Lung (tissue), 12 donors: ENCODE measurements around the gene STXBP5. TPM values are rescaled to one million over a fixed set of nuclear protein-coding genes. Genes with fewer than 3 reads are reported as not detected.

Source experiments
- ATAC-seq: fragments of 200-7000 bp; cut with Tn5 transposase; one replicate; pipeline ENCODE4 v1.9.1; 2020; ENCODE audit warnings: moderate number of reproducible peaks; ENCODE audit not compliant: insufficient read depth, low FRiP score
- DNase-seq, 3 donors: peaks; one replicate each; pipeline ENCODE4 v3.0.0-alpha.2; 2013 to 2017
- H3K27ac ChIP-seq, 2 donors: one replicate each; pipeline ENCODE4 v1.5.1; 2013; ENCODE audit warnings: mild to moderate bottlenecking in 2 of 2, moderate library complexity in 2 of 2, control low read depth in 1 of 2, inconsistent platforms in 1 of 2, low read depth in 1 of 2, low read length in 1 of 2
- H3K27me3 ChIP-seq, 3 donors: one replicate each; pipeline ENCODE4 v1.5.1; 2013; ENCODE audit warnings: low read length in 2 of 3; ENCODE audit not compliant: control insufficient read depth in 3 of 3, insufficient read depth in 3 of 3
- H3K36me3 ChIP-seq, 4 donors: one replicate each; pipeline ENCODE4 v1.5.1; 2013; ENCODE audit warnings: low read length in 4 of 4, mild to moderate bottlenecking in 1 of 4, moderate library complexity in 1 of 4; ENCODE audit not compliant: control insufficient read depth in 4 of 4, insufficient read depth in 4 of 4
- H3K4me1 ChIP-seq, 5 donors: one replicate each; pipeline ENCODE4 v1.5.1; 2013; ENCODE audit warnings: low read length in 5 of 5, mild to moderate bottlenecking in 2 of 5, moderate library complexity in 1 of 5; ENCODE audit not compliant: control insufficient read depth in 5 of 5, insufficient read depth in 5 of 5
- H3K4me3 ChIP-seq: one replicate; pipeline ENCODE4 v1.5.1; 2013; ENCODE audit warnings: mild to moderate bottlenecking, control low read depth, moderate library complexity
- H3K9ac ChIP-seq, 2 donors: one replicate each; pipeline ENCODE4 v1.5.1; 2013; ENCODE audit warnings: low read length in 2 of 2, control low read depth in 1 of 2; ENCODE audit not compliant: insufficient read depth in 1 of 2
- H3K9me3 ChIP-seq, 4 donors: one replicate each; pipeline ENCODE4 v1.5.1; 2013; ENCODE audit warnings: low read length in 3 of 4, mild to moderate bottlenecking in 1 of 4, moderate library complexity in 1 of 4; ENCODE audit not compliant: control insufficient read depth in 4 of 4, insufficient read depth in 3 of 4
- CTCF ChIP-seq: IDR thresholded peaks from 2 replicates; pipeline ENCODE4 v1.5.1; 2012; ENCODE audit warnings: mild to moderate bottlenecking; ENCODE audit errors: control extremely low read depth, extremely low read depth
- WGBS, 2 donors: extraction: QIAGEN DNeasy Blood & Tissue Kit; methylation state at CpG; one replicate each; pipeline ENCODE4 v1.1.7; 2013; 5-methylcytosine and 5-hydroxymethylcytosine counted together
- polyA plus RNA-seq, 2 donors: library from polyadenylated mRNA; stranded (reverse); fragments of 200-250 nt; gene quantifications; one replicate each; pipeline ENCODE4 v1.2.1, GENCODE V29; 2013
- total RNA-seq, 2 donors: library from RNA; depleted of rRNA in 1 of 2; stranded (reverse); fragments of >200 nt in 1 of 2; gene quantifications; one replicate each; pipeline ENCODE4 v1.2.1, GENCODE V29; 2014 to 2021
- donor health status: control.
- donor health status: control.
- donor health status: Bipolar disorder and iron deficiency.
- donor health status: healthy.
- donor health status: DM: yes; HTN: yes; CAD: no.

The STXBP5 gene
- total and polyA plus RNA-seq, 4 donors = 6.2 to 29.0 (median 12.9) TPM

- WGBS, 2 donors = 46 to 66% methylated on average over 3 of the region's 3 CpGs
- ATAC-seq (no peak), DNase-seq (no peak)
Observed at GRCh38 chr6:147287869-147288271, 83.7 kb downstream of the STXBP5 start.

GRCh38 chr6:147297124-147297523 is 92.9 kb downstream of the STXBP5 start:
- H3K9me3 ChIP-seq = peaks cover 3 to 11% (median 7%) of the 10 kb centered on the region in 4 donors
- WGBS, 2 donors = 93 to 97% methylated on average over 2 of the region's 2 CpGs
- no peak for ATAC-seq
- DNase-seq = no peak
- H3K4me3 ChIP-seq = no peak overlapping the region
- H3K4me1 ChIP-seq = no peaks in the 10 kb centered on the region
- no peak overlapping the region for H3K27ac ChIP-seq
- no peak for TF ChIP-seq CTCF
- H3K9ac ChIP-seq = no peak overlapping the region
- H3K27me3 ChIP-seq = no peaks in the 10 kb centered on the region
- peaks cover 0 to 22% (median 7%) of the 10 kb centered on the region in 4 donors for H3K36me3 ChIP-seq

More at GRCh38 chr6:147287869-147288271, 83.7 kb downstream of the STXBP5 start:
- H3K4me3 ChIP-seq = no peak overlapping the region
- no peak overlapping the region for H3K27ac ChIP-seq
- no peak for TF ChIP-seq CTCF
- H3K9ac ChIP-seq = no peak overlapping the region
- H3K9me3 ChIP-seq = no peaks in the 10 kb centered on the region
- H3K27me3 ChIP-seq = no peaks in the 10 kb centered on the region
- H3K4me1 ChIP-seq = no peaks in the 10 kb centered on the region
- H3K36me3 ChIP-seq = no peaks in the 10 kb centered on the region

- TF ChIP-seq CTCF = no peak
- Histone ChIP-seq H3K27me3 (no peaks in the 10 kb centered on the region), H3K27ac (no peak overlapping the region), H3K4me1 (no peaks in the 10 kb centered on the region), H3K36me3 (peaks cover 0 to 22% (median 7%) of the 10 kb centered on the region in 4 donors), H3K9me3 (peaks cover 3 to 11% (median 7%) of the 10 kb centered on the region in 4 donors), H3K9ac (no peak overlapping the region), H3K4me3 (no peak overlapping the region)
- no peak for ATAC-seq
- 96 to 98% methylated on average over 3 of the region's 3 CpGs for WGBS, 2 donors
- DNase-seq = no peak
Observed at GRCh38 chr6:147297663-147298316, 93.6 kb downstream of the STXBP5 start.
